ENCODE results near the gene CEP350. TPM values are rescaled to one million over a fixed set of nuclear protein-coding genes. Genes with fewer than 3 reads are reported as not detected.
A peak's percentile ranks its signal among the peaks of the same experiment; 100 is the strongest.

CEP350 gene
- total and polyA plus RNA-seq, 2 of the 13 experiments (the other 11 are each of a cell fraction or from before 2014, with no cell fraction given): 7.6 to 35.9 TPM

GRCh38 chr1:180130651-180131050, 176.0 kb downstream of the CEP350 start (continued):
- TF ChIP-seq FOXP1 (IDR thresholded peaks at IDR 0.05): no peak
- no peak for TF ChIP-seq FOXP1 (CRISPR knock-in tag; IDR thresholded peaks at IDR 0.05)

DNA sequence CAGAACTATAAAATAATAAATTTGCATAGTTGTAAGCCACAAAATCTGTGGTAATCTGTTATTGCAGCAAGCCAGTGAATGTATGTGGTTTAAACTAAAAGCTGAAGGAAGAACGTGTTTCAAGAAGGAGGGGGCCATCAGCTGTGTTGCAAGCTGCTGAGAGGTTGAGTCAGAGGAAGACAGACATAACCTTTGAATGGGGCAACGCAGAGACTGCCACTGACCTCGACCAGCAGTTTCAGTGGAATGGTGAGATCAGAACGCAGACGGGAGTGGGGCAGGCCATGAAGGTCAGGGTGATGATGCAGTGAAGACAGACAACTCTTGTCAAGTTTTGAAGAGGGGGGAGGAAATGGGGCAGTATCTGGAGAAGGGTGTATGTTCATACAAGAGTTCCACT, 176.9 kb downstream of the CEP350 start:
- Histone ChIP-seq H3K27me3 (ENCODE audit: control insufficient read depth in 1 of 2, insufficient read depth in 2 of 2, low read length in 2 of 2) (peaks cover 0 to 4% of the 10 kb centered on the region in 2 experiments; a peak in 2 of 5 replicates), H3K4me1 (ENCODE audit: insufficient read depth, low read length) (peaks cover 35% of the 10 kb centered on the region), H2AFZ (ENCODE audit: low read length) (no peak overlapping the region), H3K9me3 (ENCODE audit: low read length) (no peaks in the 10 kb centered on the region), H3K9ac (ENCODE audit: insufficient read depth, low read depth, low read length) (no peak overlapping the region), H3K4me2 (ENCODE audit: low read depth, low read length) (peak overlapping the region; percentile 40; the same call in 1 of the 2 replicates), H4K20me1 (ENCODE audit: insufficient read depth, low read length) (no peaks in the 10 kb centered on the region), H3K4me3 (replicated peaks in 1 of 3; ENCODE audit: insufficient read depth in 1 of 3, low read depth in 2 of 3, low read length in 3 of 3) (no peak overlapping the region), H3K27ac (ENCODE audit: extremely low read length, insufficient read depth, low read length) (no peak overlapping the region), H3K36me3 (replicated peaks in 1 of 2; ENCODE audit: control insufficient read depth in 1 of 2, insufficient read depth in 2 of 2, low read length in 2 of 2) (no peaks in the 10 kb centered on the region), H3K79me2 (ENCODE audit: insufficient read depth, low read length) (no peaks in the 10 kb centered on the region)
- intact Hi-C loops (cut with micrococcal nuclease; ENCODE audit: unreplicated experiment): no loop called here
- FAIRE-seq (no peak), ATAC-seq (peak; percentile 51), DNase-seq (ENCODE audit: low spot score) (peak; percentile 11)
- BruUV-seq (replicated peaks): no TSS peak
- in situ Hi-C loops (cut with HindIII; ENCODE audit: extremely low pct_ligation_motif_present, low pct_unique_long_range_greater_than_20kb): no loop called here
- whole genome bisulfite sequencing (ENCODE audit: low lambda C conversion rate): under 1% methylated on average over 5 of the region's 5 CpGs
- CTCF ChIA-PET (ENCODE audit: low intra/inter-chr PET ratio, low total read pairs): no interaction called here
- POLR2A ChIA-PET: no interaction called here
- peak; percentile 63; the same call in 1 of the 2 replicates for TF ChIP-seq HMG20A (CRISPR knock-in tag; IDR thresholded peaks at IDR 0.05; ENCODE audit: borderline replicate concordance)
- TF ChIP-seq, protein P1, sequence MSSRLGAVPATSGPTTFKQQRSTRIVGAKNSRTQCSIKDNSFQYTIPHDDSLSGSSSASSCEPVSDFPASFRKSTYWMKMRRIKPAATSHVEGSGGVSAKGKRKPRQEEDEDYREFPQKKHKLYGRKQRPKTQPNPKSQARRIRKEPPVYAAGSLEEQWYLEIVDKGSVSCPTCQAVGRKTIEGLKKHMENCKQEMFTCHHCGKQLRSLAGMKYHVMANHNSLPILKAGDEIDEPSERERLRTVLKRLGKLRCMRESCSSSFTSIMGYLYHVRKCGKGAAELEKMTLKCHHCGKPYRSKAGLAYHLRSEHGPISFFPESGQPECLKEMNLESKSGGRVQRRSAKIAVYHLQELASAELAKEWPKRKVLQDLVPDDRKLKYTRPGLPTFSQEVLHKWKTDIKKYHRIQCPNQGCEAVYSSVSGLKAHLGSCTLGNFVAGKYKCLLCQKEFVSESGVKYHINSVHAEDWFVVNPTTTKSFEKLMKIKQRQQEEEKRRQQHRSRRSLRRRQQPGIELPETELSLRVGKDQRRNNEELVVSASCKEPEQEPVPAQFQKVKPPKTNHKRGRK (CRISPR knock-in tag; IDR thresholded peaks at IDR 0.05): no peak
- peak in 1 of 2 experiments; percentile 84; a peak in 2 of 4 replicates for TF ChIP-seq ATF4 (CRISPR knock-in tag; IDR thresholded peaks at IDR 0.05)
- TF ChIP-seq, protein P2, sequence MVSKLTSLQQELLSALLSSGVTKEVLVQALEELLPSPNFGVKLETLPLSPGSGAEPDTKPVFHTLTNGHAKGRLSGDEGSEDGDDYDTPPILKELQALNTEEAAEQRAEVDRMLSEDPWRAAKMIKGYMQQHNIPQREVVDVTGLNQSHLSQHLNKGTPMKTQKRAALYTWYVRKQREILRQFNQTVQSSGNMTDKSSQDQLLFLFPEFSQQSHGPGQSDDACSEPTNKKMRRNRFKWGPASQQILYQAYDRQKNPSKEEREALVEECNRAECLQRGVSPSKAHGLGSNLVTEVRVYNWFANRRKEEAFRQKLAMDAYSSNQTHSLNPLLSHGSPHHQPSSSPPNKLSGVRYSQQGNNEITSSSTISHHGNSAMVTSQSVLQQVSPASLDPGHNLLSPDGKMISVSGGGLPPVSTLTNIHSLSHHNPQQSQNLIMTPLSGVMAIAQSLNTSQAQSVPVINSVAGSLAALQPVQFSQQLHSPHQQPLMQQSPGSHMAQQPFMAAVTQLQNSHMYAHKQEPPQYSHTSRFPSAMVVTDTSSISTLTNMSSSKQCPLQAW (CRISPR knock-in tag; IDR thresholded peaks at IDR 0.05): no peak
- TF ChIP-seq, protein P3, sequence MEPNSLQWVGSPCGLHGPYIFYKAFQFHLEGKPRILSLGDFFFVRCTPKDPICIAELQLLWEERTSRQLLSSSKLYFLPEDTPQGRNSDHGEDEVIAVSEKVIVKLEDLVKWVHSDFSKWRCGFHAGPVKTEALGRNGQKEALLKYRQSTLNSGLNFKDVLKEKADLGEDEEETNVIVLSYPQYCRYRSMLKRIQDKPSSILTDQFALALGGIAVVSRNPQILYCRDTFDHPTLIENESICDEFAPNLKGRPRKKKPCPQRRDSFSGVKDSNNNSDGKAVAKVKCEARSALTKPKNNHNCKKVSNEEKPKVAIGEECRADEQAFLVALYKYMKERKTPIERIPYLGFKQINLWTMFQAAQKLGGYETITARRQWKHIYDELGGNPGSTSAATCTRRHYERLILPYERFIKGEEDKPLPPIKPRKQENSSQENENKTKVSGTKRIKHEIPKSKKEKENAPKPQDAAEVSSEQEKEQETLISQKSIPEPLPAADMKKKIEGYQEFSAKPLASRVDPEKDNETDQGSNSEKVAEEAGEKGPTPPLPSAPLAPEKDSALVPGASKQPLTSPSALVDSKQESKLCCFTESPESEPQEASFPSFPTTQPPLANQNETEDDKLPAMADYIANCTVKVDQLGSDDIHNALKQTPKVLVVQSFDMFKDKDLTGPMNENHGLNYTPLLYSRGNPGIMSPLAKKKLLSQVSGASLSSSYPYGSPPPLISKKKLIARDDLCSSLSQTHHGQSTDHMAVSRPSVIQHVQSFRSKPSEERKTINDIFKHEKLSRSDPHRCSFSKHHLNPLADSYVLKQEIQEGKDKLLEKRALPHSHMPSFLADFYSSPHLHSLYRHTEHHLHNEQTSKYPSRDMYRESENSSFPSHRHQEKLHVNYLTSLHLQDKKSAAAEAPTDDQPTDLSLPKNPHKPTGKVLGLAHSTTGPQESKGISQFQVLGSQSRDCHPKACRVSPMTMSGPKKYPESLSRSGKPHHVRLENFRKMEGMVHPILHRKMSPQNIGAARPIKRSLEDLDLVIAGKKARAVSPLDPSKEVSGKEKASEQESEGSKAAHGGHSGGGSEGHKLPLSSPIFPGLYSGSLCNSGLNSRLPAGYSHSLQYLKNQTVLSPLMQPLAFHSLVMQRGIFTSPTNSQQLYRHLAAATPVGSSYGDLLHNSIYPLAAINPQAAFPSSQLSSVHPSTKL (CRISPR knock-in tag; IDR thresholded peaks at IDR 0.05): peak; percentile 65
- TF ChIP-seq RARA (CRISPR knock-in tag; IDR thresholded peaks at IDR 0.05): peak; percentile 78
- TF ChIP-seq DNMT3B (CRISPR knock-in tag; conservative IDR thresholded peaks at IDR 0.05): no peak
- no peak for TF ChIP-seq NR2F6 (IDR thresholded peaks at IDR 0.05)
- peak; percentile 12; the same call in 1 of the 2 replicates for TF ChIP-seq NR2F6 (CRISPR knock-in tag; IDR thresholded peaks at IDR 0.05)
- TF ChIP-seq NFE2L1 (CRISPR knock-in tag; IDR thresholded peaks at IDR 0.05; ENCODE audit: borderline replicate concordance): no peak
- peak; percentile 63; the same call in 1 of the 2 replicates for TF ChIP-seq ZNF121 (CRISPR knock-in tag; IDR thresholded peaks at IDR 0.05)
- peak; percentile 18; the same call in 1 of the 2 replicates for TF ChIP-seq RXRA (CRISPR knock-in tag; IDR thresholded peaks at IDR 0.05)
- TF ChIP-seq ZNF766 (CRISPR knock-in tag; IDR thresholded peaks at IDR 0.05; ENCODE audit: borderline replicate concordance): no peak
- no peak for TF ChIP-seq FOXA1 (IDR thresholded peaks at IDR 0.05)
- TF ChIP-seq FOXA1 (CRISPR knock-in tag; IDR thresholded peaks at IDR 0.05): no peak
